Esophagus muscularis mucosa (tissue), 4 donors: ENCODE measurements around the gene ZPR1. TPM values are rescaled to one million over a fixed set of nuclear protein-coding genes. Genes with fewer than 3 reads are reported as not detected.
A peak's percentile ranks its signal among the peaks of the same experiment; 100 is the strongest.

Experiments used
- DNase-seq: peaks from one replicate; pipeline ENCODE4 v3.0.0-alpha.2; 2017; ENCODE audit errors: extremely low spot score
- H3K27ac ChIP-seq, 4 donors: fragments of 200-600 bp; sonication (generic); replicated peaks in 1 of 4; 1 replicate in 3 of 4; 2 replicates in 1 of 4; pipeline ENCODE4 v1.5.1; 2016 to 2019; ENCODE audit warnings: mild to moderate bottlenecking in 1 of 4
- H3K27me3 ChIP-seq, 4 donors: fragments of 200-600 bp; sonication (generic); one replicate each; pipeline versions ENCODE4 v1.5.1 to v1.6.0; 2016 to 2019
- H3K36me3 ChIP-seq, 4 donors: fragments of 200-600 bp; sonication (generic); one replicate each; pipeline ENCODE4 v1.5.1; 2016 to 2019
- H3K4me1 ChIP-seq, 4 donors: fragments of 200-600 bp; sonication (generic); one replicate each; pipeline ENCODE4 v1.5.1; 2016 to 2019
- H3K4me3 ChIP-seq, 4 donors: fragments of 200-600 bp; sonication (generic); 1 replicate in 2 of 4; 2 replicates in 2 of 4; pipeline ENCODE4 v1.5.1; 2016 to 2019; ENCODE audit warnings: mild to moderate bottlenecking in 4 of 4, moderate library complexity in 1 of 4
- H3K9me3 ChIP-seq, 4 donors: fragments of 200-600 bp; sonication (generic); 1 replicate in 3 of 4; 2 replicates in 1 of 4; pipeline ENCODE4 v1.5.1; 2016 to 2019
- EP300 ChIP-seq: sonication (generic); formaldehyde crosslinking; IDR thresholded peaks from one replicate; pipeline ENCODE4 v1.6.1; 2017; ENCODE audit warnings: antibody characterized with exemption
- POLR2A ChIP-seq: fragments of 450-650 bp; IDR thresholded peaks from one replicate; pipeline ENCODE4 v1.6.1; 2017; ENCODE audit warnings: antibody characterized with exemption, moderate library complexity, mild to moderate bottlenecking, low read depth
- POLR2AphosphoS5 ChIP-seq, 2 donors: sonication (generic); formaldehyde crosslinking; IDR thresholded peaks; one replicate each; pipeline ENCODE4 v1.6.1; 2017; ENCODE audit warnings: antibody characterized with exemption in 2 of 2
- WGBS: methylation state at CpG from one replicate; pipeline ENCODE4 v1.1.5; 2018; 5-methylcytosine and 5-hydroxymethylcytosine counted together
- intact Hi-C: fragments of 100-400 bp; cut with DNase I; formaldehyde crosslinking; loops from one replicate; pipeline ENCODE4 v1.15.1; 2023
- total RNA-seq, 4 donors: library from RNA; depleted of rRNA; stranded (reverse); fragments of >200 nt; gene quantifications; one replicate each; pipeline versions ENCODE4 v1.1.0 to v1.2.1, GENCODE V29; 2016
- TF ChIP-seq, protein P1 (sequence below), 3 experiments: fragments of 200-600 bp in 2 of 3; fragments of 450-650 bp in 1 of 3; sonication (generic) in 2 of 3; IDR thresholded peaks; one replicate each; pipeline ENCODE4 v1.5.1; 2017 to 2019; ENCODE audit warnings: antibody characterized with exemption in 3 of 3, mild to moderate bottlenecking in 2 of 3, moderate library complexity in 1 of 3

Gene ZPR1
- total RNA-seq, 4 donors from 2014 or later, result 18.3 to 46.4 (median 34.7) TPM

DNA sequence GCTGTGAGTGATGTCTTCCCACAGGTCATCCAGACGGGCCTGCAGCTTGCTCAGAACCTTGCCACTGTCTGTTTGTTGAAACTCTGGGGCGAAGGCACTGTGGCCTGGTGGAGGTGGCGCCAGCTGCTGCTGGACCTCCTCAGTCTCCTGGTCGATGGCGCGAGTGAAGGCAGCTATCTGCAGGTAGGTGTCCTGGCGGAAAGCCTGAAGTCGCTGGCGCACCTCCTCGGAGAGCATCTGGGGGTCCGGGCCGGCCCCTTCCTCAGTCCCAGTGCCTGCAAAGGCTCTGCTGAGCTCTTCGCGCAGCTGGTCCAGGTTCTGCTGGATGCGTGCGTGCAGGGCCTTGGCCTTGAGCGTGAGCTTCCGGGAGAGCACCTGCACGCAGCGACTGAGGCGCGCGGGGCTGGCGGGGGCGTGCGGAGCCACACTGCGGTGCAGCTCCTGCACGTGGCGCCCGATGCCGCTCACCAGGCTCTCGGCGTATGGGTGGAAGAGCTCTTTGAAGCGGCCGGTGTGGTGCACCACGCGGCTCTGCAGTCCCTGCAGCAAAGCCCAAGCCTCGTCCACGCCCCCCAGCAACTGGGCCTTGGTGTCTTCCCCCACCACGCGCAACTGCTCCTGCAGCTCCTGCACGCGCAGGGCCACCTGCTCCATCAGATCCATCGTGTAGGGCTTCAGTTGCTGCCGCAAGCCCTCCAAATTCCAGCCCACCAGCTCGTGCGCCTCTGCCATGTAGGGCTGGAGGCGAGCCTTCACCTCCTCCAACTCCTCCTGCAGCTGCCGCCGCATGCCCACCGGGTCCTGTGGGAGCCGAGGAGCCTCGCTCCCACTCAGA is 2.6 kb upstream of the ZPR1 start:
- 83% methylated on average over 35 of the region's 53 CpGs for WGBS
- DNase-seq, result no peak

DNA sequence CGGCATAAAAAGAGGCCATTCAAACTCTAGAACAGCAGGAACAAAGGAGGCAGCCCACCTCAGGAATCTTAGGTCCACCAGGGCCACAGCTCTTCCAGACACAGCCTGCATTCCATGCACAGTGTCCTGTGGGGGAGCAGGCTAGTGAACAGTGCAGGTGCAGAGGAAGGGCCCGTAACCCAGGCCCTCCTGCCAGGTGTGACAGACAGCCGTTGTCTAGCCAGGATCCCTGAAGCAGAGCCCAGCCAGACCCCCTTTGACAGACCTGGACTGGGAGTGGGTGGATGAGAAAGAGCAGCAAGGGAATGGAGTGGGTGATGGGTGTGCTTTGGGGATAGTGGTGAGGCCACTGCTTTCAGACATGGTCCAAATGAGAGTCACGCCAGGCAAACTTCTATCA is 1.2 kb upstream of the ZPR1 start:
- 97% methylated on average over 4 of the region's 4 CpGs for WGBS
- H3K9me3 ChIP-seq, result no peaks in the 10 kb centered on the region
- no peak for DNase-seq
- TF ChIP-seq POLR2AphosphoS5 (IDR thresholded peaks at IDR 0.05), result no peak
- TF ChIP-seq, protein P1, sequence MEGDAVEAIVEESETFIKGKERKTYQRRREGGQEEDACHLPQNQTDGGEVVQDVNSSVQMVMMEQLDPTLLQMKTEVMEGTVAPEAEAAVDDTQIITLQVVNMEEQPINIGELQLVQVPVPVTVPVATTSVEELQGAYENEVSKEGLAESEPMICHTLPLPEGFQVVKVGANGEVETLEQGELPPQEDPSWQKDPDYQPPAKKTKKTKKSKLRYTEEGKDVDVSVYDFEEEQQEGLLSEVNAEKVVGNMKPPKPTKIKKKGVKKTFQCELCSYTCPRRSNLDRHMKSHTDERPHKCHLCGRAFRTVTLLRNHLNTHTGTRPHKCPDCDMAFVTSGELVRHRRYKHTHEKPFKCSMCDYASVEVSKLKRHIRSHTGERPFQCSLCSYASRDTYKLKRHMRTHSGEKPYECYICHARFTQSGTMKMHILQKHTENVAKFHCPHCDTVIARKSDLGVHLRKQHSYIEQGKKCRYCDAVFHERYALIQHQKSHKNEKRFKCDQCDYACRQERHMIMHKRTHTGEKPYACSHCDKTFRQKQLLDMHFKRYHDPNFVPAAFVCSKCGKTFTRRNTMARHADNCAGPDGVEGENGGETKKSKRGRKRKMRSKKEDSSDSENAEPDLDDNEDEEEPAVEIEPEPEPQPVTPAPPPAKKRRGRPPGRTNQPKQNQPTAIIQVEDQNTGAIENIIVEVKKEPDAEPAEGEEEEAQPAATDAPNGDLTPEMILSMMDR (IDR thresholded peaks at IDR 0.05), result no peak
- no peak for TF ChIP-seq EP300
- TF ChIP-seq POLR2A, result no peak
- H3K4me1 ChIP-seq, result peaks cover 20 to 38% (median 27%) of the 10 kb centered on the region in 4 donors
- H3K36me3 ChIP-seq, result peaks cover 21 to 28% (median 25%) of the 10 kb centered on the region in 4 donors
- H3K4me3 ChIP-seq, result no peak overlapping the region
- no peaks in the 10 kb centered on the region for H3K27me3 ChIP-seq
- intact Hi-C loops, result no loop called here
- peak overlapping the region in 1 of 4 donors; percentile 85 for H3K27ac ChIP-seq

More for the DNA sequence above, 2.6 kb upstream of the ZPR1 start:
- Histone ChIP-seq H3K4me3 (no peak overlapping the region), H3K36me3 (peaks cover 7 to 14% (median 12%) of the 10 kb centered on the region in 4 donors), H3K4me1 (peaks cover 20 to 38% (median 27%) of the 10 kb centered on the region in 4 donors), H3K9me3 (no peaks in the 10 kb centered on the region), H3K27me3 (no peaks in the 10 kb centered on the region), H3K27ac (no peak overlapping the region)
- no peak for TF ChIP-seq POLR2A
- TF ChIP-seq POLR2AphosphoS5 (IDR thresholded peaks at IDR 0.05), result no peak
- TF ChIP-seq EP300, result no peak
- TF ChIP-seq, protein P1 (IDR thresholded peaks at IDR 0.05), result no peak
- intact Hi-C loops, result loop anchor here (2.0 kb wide), 1 partner anchor 316 kb away; no protein-coding TSS in a partner anchor

DNA sequence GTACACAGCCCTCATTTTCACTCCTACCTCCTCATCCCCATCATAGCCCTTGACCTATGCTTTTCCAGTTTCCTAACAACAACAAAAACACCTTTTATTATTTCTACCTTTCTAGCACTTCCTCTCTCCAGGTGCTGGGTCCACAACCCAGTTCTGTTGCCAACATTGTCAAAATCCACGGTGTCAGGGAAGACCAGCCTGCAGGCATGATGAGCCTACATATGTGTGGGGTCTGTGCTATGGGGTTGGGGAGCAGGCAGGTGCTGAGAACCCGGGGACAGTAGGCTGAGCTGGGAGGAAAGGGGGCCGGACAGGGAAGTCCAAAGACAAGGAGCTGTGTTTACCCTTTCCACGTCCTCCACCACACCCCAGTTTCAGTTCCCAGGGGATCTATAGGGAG is 711 bp upstream of the ZPR1 start:
- H3K9me3 ChIP-seq, result no peaks in the 10 kb centered on the region
- 55% methylated on average over 3 of the region's 4 CpGs for WGBS
- peak overlapping the region; percentile 85 to 92 (median 90) for H3K27ac ChIP-seq
- peaks cover 25 to 32% (median 29%) of the 10 kb centered on the region in 4 donors for H3K36me3 ChIP-seq
- intact Hi-C loops, result no loop called here
- H3K4me1 ChIP-seq, result peaks cover 20 to 38% (median 27%) of the 10 kb centered on the region in 4 donors
- no peaks in the 10 kb centered on the region for H3K27me3 ChIP-seq
- DNase-seq, result no peak
- H3K4me3 ChIP-seq, result peak overlapping the region; percentile 90 to 100 (median 98)
- TF ChIP-seq EP300 (no peak), POLR2A (no peak), POLR2AphosphoS5 (IDR thresholded peaks at IDR 0.05) (no peak)
- TF ChIP-seq, protein P1 (IDR thresholded peaks at IDR 0.05), result no peak

DNA sequence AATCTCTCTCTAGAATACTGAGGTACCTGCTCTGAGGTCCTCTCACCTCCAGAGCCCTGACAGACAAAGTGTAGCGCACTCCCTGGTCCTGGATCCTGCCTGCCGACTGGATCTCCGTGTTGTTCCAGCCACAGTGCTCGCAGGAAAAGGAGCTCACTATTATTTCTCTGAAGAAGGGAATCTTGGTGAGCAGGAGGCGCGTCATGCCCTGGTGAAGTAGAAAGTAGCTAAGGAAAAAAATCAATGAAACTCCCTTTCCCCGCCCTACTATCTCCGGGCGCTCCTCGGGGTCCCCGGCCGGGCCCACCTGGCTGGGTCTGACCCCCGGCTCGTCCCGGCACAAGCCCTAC is 412 bp downstream of the ZPR1 start:
- no peak for TF ChIP-seq POLR2A
- no peak for TF ChIP-seq POLR2AphosphoS5 (IDR thresholded peaks at IDR 0.05)
- no peak for TF ChIP-seq EP300
- TF ChIP-seq, protein P1 (IDR thresholded peaks at IDR 0.05), result no peak

More for the DNA sequence above, 412 bp downstream of the ZPR1 start:
- intact Hi-C loops, result no loop called here
- no peak for DNase-seq
- Histone ChIP-seq H3K27ac (peak overlapping the region; percentile 85 to 92 (median 90)), H3K36me3 (peaks cover 36 to 43% (median 40%) of the 10 kb centered on the region in 4 donors), H3K4me1 (peaks cover 20 to 38% (median 27%) of the 10 kb centered on the region in 4 donors), H3K9me3 (no peaks in the 10 kb centered on the region), H3K27me3 (no peaks in the 10 kb centered on the region), H3K4me3 (peak overlapping the region; percentile 90 to 100 (median 98))
- WGBS, result under 1% methylated on average over 15 of the region's 15 CpGs
